Hematopoietic multipotent progenitor cell treated with erythropoietin and hydrocortisone succinate and interleukin-3 and kit ligand, for 17 days (in vitro differentiated cells): ENCODE results near the gene GRIP1.

Experiments
- DNase-seq: peaks from one replicate; pipeline ENCODE4 v3.0.0-alpha.2; 2015; ENCODE audit warnings: low spot score

Gene GRIP1

GRCh38 chr12:66647034-66647691 lies 31.7 kb downstream of the GRIP1 start:
- DNase-seq = no peak

GRCh38 chr12:66644151-66644550 lies 34.7 kb downstream of the GRIP1 start:
- no peak for DNase-seq

DNA sequence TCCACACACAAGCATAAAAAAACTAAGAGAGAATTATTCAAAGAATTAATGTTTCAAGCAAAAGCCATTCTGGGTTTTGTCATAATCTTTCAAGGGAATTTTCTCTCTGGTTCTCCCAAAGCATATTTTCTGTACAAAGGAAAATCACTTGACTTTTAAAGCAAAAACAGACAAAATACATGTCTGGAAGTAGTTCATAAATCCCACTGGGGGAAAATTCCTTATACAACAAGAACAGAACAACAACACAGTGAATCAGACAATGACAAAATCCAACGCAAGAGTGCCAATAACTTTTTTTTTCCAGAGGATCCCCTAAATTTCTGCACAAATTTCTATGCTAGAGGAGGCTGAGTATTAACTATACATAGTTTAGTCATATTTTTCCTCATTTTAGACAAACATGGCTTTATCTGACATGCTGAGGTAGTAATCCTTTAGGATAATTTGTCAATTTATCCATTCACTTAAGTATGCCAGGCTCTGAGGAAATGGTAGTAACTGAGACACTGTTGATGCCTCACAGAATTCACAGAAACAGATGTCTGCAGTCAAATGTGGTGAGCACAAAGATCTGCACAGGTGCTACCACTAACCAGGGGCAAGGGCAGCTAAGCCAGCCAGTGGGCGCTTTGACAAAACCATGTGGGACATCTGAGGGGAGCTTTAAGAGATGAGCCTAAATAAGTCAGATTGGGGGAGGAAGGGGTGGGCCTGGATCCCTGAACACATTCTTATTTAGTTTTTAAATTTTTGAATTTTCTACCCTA lies 38.0 kb downstream of the GRIP1 start:
- no peak for DNase-seq

GRCh38 chr12:66638666-66639065 lies 40.2 kb downstream of the GRIP1 start:
- DNase-seq = no peak

DNA sequence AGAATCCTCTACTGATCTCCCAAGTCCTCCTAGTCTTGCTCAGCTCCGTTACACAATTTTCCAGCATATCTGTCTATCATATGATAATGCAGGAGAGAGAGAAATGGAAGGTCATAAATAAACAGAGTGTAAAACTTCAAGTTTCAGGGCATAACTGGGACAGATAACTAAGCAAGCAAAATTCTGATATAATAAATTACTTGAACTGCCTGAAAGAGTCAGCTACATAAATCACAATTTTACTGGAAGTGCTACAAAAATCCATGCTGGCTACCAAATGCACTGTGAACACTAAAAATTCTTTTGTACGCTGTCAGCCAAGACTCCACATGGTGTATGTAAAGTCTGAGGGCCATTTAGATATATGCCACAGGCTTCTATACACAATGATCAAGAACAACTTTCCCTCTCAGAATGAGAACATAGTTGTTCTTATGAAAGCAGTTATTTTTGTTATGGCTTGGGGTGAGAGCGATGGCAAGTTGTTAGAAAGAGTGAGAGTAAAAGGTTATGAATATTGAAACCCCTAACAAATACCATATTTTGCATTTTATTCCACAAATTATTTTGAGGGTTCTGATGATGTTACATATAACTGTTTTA lies 41.1 kb downstream of the GRIP1 start:
- DNase-seq = no peak

GRCh38 chr12:66636771-66637170 lies 42.1 kb downstream of the GRIP1 start:
- no peak for DNase-seq

GRCh38 chr12:66633676-66634075 lies 45.2 kb downstream of the GRIP1 start:
- DNase-seq = no peak

GRCh38 chr12:66629138-66629870 lies 49.6 kb downstream of the GRIP1 start:
- DNase-seq = no peak

DNA sequence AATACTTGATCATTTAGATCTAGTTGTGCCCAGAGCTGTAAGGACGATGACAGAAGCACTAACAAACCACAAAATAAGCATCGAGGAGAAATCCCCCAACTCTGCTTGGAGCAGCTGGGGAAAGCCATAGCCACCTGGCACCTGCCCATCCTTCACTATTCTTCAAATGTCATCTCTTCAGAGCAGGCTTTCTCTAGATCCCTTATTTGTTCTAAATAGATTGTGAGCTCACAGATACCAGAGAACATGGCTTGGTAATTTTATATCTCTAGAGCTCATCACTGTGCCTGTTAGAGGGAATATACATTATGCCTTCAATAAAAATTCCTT lies 50.9 kb downstream of the GRIP1 start:
- DNase-seq = no peak

DNA sequence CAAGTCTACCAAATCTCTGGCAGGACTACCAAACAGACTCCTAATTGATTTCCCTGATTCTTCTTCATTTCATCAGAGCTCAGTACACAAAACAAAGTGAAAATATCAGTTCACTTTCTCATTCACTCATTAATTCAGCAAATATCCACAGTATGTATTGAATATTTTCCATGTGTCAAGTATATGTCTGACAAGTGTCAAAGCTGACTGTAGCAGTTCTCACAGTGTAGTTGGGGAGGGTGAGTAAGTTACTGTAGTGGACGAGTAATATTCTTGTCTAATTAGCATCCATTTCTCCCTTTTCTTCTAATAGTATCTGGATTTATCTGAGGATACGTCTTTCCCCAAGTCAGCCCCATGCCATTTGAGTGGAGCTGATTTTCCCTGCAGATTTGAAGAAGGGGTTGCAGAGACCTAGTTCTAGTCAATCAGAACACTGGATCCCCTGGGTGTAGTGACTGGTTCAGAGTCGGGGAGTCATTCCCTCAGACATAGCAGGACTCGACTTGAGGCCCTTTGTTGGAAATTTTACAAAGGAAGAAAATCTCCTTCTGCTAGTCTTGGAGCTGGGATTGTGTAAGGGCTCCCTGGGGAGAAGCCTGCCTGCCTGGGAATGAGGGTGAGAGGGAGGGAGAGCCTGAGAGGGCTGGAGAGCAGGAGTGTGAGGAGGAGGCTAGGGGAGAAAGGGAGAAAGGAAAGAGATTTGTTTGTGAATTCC lies 51.4 kb downstream of the GRIP1 start:
- no peak for DNase-seq

DNA sequence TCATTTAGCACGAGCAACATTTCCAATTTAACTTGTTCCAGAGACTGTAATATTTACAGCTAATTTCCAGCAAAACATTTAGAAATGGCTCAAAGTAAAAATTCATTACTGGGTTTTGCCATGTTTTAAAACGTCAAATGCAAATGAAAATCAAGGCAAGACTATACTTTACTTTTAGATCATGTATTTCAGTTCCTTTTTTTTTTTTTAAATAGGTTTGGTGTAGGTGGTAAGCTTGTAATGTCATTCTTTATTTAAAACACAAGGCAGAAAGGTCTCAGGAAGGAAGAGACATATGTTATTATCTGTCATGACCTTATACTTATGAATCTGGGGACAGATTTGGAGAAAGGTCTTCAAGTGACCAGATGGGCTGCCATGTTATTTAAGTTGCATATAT lies 54.1 kb downstream of the GRIP1 start:
- no peak for DNase-seq

DNA sequence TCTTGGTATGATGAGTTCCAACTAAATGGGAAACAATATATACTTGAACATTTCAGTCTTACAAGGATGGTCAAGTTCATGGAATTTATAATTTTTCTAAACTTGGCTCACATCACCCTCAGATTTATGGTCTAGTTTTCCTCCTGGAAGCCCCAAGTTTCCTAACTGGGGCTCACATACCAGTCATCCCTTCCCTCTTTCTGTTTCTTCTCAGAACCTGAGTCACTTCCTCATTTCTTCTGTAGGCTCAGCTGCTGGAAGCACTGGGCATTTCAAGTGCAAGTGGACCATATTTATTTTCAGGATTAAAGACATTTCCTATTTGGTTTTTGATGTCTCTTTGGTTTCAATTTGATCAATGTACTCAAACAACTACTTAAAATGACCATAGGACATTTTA lies 55.4 kb downstream of the GRIP1 start:
- DNase-seq = no peak

DNA sequence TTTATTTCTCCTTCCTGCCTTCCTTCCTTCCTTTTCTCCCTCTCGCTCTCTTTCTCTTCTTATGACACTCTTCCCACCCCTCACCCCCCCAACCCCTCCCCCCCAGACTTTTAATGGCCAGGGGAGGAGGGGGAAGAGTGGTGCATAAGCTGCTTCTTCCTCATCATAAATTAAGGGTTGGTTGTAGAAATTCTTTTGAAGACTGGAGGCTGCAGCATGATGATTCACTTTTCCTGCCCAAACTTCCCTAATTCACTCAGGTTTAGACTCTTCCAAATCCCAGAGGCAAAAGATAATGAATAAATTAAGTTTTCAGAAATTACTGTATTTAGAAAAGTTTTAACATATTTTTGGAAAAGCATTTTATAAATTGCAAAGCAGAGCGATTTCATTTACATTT lies 58.2 kb downstream of the GRIP1 start:
- DNase-seq = no peak

- no peak for DNase-seq
These were observed 58.9 kb downstream of the GRIP1 start for GRCh38 chr12:66620026-66620425.

GRCh38 chr12:66617991-66618390 lies 60.9 kb downstream of the GRIP1 start:
- DNase-seq = no peak

DNA sequence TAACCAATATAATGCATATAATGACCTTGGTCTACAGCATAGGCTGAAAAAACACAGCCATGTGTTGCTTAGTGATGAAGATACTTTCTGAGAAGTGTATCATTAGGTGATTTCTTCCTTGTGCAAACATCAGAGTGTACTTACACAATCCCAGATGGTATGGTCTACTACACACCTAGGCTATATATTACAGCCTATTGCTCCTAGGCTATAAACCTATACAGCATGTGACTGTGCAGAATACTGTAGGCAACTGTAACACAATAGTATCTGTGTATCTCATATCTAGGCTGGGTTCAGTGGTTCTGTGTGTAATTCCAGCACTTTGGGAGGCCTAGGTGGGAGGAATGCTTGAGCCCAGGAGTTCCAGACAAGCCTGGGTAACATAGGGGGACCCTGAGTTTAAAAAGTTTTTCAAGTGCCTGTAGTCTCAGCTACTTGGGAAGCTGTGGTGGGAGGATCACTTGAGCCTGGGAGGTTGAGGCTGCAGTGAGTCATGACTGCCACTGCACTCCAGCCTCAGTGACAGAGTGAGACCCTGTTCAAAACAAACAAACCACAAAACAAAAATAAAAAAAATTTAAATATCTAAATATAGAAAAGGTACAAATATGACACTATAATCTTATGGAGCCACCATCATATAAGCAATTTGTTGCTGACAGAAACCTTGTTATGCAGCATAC lies 66.6 kb downstream of the GRIP1 start:
- DNase-seq = no peak

DNA sequence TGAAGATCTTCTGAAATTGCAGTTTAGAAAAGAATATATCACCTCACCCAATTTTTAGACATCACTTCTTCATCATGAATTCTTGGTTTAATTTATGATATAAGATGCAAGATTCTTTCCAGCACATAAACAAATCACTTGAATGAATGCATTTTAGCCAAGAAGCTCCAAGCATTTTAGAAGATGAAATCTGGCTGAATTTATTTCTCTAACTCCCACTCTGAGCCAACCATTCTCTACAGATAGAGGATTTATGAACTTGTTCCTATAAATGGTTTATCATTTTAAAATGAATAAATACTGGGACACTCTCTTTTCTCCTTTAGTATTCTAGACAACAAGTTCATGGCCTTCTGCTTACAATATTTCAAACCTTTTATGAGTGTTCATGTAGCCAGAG lies 71.7 kb downstream of the GRIP1 start:
- DNase-seq = no peak

DNA sequence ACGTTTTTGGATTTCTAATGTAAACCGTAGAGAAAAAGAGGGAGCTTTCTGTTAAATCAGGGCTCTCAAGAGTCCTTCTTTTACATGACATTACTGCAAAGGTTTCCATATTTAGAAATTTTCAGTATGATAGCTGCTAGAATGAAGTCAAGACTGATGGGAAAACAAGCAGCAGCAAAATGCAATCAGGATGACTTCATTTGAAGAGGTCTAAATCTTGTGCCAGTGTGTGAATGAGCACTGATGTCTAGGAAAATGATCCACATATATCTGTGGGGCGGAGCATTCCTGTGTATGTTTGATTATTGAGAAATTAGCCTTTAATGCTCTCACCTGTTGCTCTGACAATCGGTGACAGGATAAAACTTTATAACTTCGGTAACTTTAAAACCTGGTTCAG lies 73.6 kb downstream of the GRIP1 start:
- DNase-seq = no peak

DNA sequence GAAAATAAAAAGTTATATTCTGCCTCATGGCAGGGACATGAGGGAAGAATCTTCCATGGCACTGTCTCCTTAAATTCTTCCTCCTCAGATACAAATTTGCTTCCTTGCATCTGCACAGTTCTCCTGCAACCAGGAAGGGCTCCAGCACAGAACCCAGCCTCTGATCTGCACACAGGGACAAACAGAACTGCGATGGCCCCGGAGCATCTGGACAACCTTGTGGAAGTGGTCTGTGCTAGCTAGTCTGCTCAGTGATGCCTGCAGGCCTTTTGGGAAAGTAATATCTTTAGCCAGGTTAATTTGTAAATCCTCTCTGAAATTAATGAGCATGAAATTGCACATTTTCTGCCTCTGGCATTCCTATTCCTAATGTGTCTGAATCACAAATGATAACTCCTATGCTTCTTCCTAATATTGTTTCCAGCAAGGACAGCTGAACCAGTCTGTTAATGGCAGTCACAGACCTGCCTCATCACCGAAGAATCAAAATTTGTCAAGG lies 74.8 kb downstream of the GRIP1 start:
- DNase-seq = no peak

GRCh38 chr12:66603461-66603860 lies 75.4 kb downstream of the GRIP1 start:
- DNase-seq = no peak

- DNase-seq = no peak
These were observed 76.3 kb downstream of the GRIP1 start for GRCh38 chr12:66602483-66603143.
